MM.1S (cell line): Measurements from ENCODE around the gene HUWE1.

Source experiments
- DNase-seq: peaks from one replicate; pipeline ENCODE4 v3.0.0-alpha.2; 2015
- H2AFZ ChIP-seq: fragments of 300-600 bp; sonication (generic); 2 replicates; pipeline ENCODE4 v1.6.0; 2016; ENCODE audit warnings: antibody characterized with exemption, low read length
- H3F3A ChIP-seq: fragments of 300-600 bp; sonication (generic); 2 replicates; pipeline ENCODE4 v1.6.1; 2016; ENCODE audit warnings: mild to moderate bottlenecking, antibody characterized with exemption, low read length, moderate library complexity, mixed read lengths; ENCODE audit not compliant: insufficient read depth
- H3K27ac ChIP-seq: fragments of 300-600 bp; sonication (generic); 2 replicates; pipeline ENCODE4 v1.5.1; 2016; ENCODE audit warnings: mild to moderate bottlenecking, low read length
- H3K27me3 ChIP-seq: fragments of 300-600 bp; sonication (generic); replicated peaks from 2 replicates; pipeline ENCODE4 v1.6.0; 2016; ENCODE audit warnings: low read length; ENCODE audit not compliant: insufficient read depth
- H3K36me3 ChIP-seq: fragments of 300-600 bp; sonication (generic); replicated peaks from 2 replicates; pipeline ENCODE4 v1.6.1; 2016; ENCODE audit warnings: mild to moderate bottlenecking, low read length, mixed read lengths; ENCODE audit not compliant: insufficient read depth
- H3K4me1 ChIP-seq: fragments of 300-600 bp; sonication (generic); 2 replicates; pipeline ENCODE4 v1.6.1; 2016; ENCODE audit warnings: low read length, mixed read lengths
- H3K4me2 ChIP-seq: fragments of 300-600 bp; sonication (generic); 2 replicates; pipeline ENCODE4 v1.6.0; 2016; ENCODE audit warnings: low read depth, low read length
- H3K4me3 ChIP-seq: fragments of 300-600 bp; sonication (generic); 2 replicates; pipeline ENCODE4 v1.5.1; 2016; ENCODE audit warnings: low read length, mixed read lengths
- H3K79me2 ChIP-seq: fragments of 300-600 bp; sonication (generic); 2 replicates; pipeline ENCODE4 v1.6.1; 2016; ENCODE audit warnings: mixed run types, low read length, mixed read lengths
- H3K9ac ChIP-seq: fragments of 300-600 bp; sonication (generic); 2 replicates; pipeline ENCODE4 v1.6.1; 2016; ENCODE audit warnings: low read length, mixed read lengths
- H3K9me2 ChIP-seq: fragments of 300-600 bp; sonication (generic); replicated peaks from 2 replicates; pipeline ENCODE4 v1.6.1; 2016; ENCODE audit warnings: mild to moderate bottlenecking, low read length, mixed read lengths; ENCODE audit not compliant: insufficient read depth
- H3K9me3 ChIP-seq: fragments of 300-600 bp; sonication (generic); replicated peaks from 2 replicates; pipeline ENCODE4 v1.6.1; 2016; ENCODE audit warnings: mild to moderate bottlenecking, low read length, mixed read lengths; ENCODE audit not compliant: insufficient read depth
- H4K20me1 ChIP-seq: fragments of 300-600 bp; sonication (generic); 2 replicates; pipeline ENCODE4 v1.6.1; 2016; ENCODE audit warnings: mild to moderate bottlenecking, low read length, moderate library complexity, mixed read lengths; ENCODE audit not compliant: insufficient read depth
- CTCF ChIP-seq: fragments of 300-600 bp; sonication (generic); IDR thresholded peaks from 2 replicates; pipeline ENCODE4 v1.5.1; 2016; ENCODE audit warnings: antibody characterized with exemption, low read length, mixed read lengths
- EZH2 ChIP-seq: fragments of 300-600 bp; sonication (generic); optimal IDR thresholded peaks from 2 replicates; pipeline ENCODE3; 2017; ENCODE audit warnings: low read depth, mild to moderate bottlenecking, antibody characterized with exemption, low read length, mixed read lengths
- EZH2phosphoT487 ChIP-seq: fragments of 300-600 bp; sonication (generic); IDR thresholded peaks from 2 replicates; pipeline ENCODE4 v1.6.1; 2018; ENCODE audit warnings: antibody characterized with exemption, low read length

Gene HUWE1

GRCh38 chrX:53718073-53718472, 31.6 kb upstream of the HUWE1 start:
- no peak overlapping the region for H2AFZ ChIP-seq
- no peaks in the 10 kb centered on the region for H3K79me2 ChIP-seq
- no peak for DNase-seq
- no peak overlapping the region for H3K4me2 ChIP-seq
- H3K4me1 ChIP-seq, result peaks cover 23% of the 10 kb centered on the region
- TF ChIP-seq CTCF, result no peak
- no peak for TF ChIP-seq EZH2phosphoT487
- TF ChIP-seq EZH2, result no peak
- no peaks in the 10 kb centered on the region for H3K9me2 ChIP-seq
- no peaks in the 10 kb centered on the region for H3K27me3 ChIP-seq
- no peaks in the 10 kb centered on the region for H3K9me3 ChIP-seq
- no peak overlapping the region for H3K9ac ChIP-seq
- no peak overlapping the region for H3K4me3 ChIP-seq
- no peaks in the 10 kb centered on the region for H3F3A ChIP-seq
- H3K36me3 ChIP-seq, result no peaks in the 10 kb centered on the region
- H3K27ac ChIP-seq, result no peak overlapping the region
- no peaks in the 10 kb centered on the region for H4K20me1 ChIP-seq

- Histone ChIP-seq H3K79me2 (no peaks in the 10 kb centered on the region), H3K4me3 (no peak overlapping the region), H3K9me3 (no peaks in the 10 kb centered on the region), H3K9ac (no peak overlapping the region), H3K4me1 (peaks cover 23% of the 10 kb centered on the region), H4K20me1 (no peaks in the 10 kb centered on the region), H3F3A (no peaks in the 10 kb centered on the region), H3K9me2 (no peaks in the 10 kb centered on the region), H3K36me3 (no peaks in the 10 kb centered on the region), H3K4me2 (no peak overlapping the region), H3K27ac (no peak overlapping the region), H3K27me3 (no peaks in the 10 kb centered on the region), H2AFZ (no peak overlapping the region)
- DNase-seq, result no peak
- no peak for TF ChIP-seq CTCF
- no peak for TF ChIP-seq EZH2
- no peak for TF ChIP-seq EZH2phosphoT487
Observed at GRCh38 chrX:53717205-53717604, 30.7 kb upstream of the HUWE1 start.

- H4K20me1 ChIP-seq, result no peaks in the 10 kb centered on the region
- no peaks in the 10 kb centered on the region for H3K9me2 ChIP-seq
- no peaks in the 10 kb centered on the region for H3F3A ChIP-seq
- H3K79me2 ChIP-seq, result no peaks in the 10 kb centered on the region
- H3K9ac ChIP-seq, result no peak overlapping the region
- no peaks in the 10 kb centered on the region for H3K27me3 ChIP-seq
- peak; percentile 71 for DNase-seq
- 0 out of 2 replicates have a peak overlapping the region, but pooled peaks have one; percentile 1 for H3K4me2 ChIP-seq
- H3K4me1 ChIP-seq, result peaks cover 23% of the 10 kb centered on the region
- peak overlapping the region; percentile 16; the same call in 1 of the 2 replicates for H3K27ac ChIP-seq
- no peaks in the 10 kb centered on the region for H3K36me3 ChIP-seq
- H3K4me3 ChIP-seq, result no peak overlapping the region
- H2AFZ ChIP-seq, result 0 out of 2 replicates have a peak overlapping the region, but pooled peaks have one; percentile 27
- H3K9me3 ChIP-seq, result no peaks in the 10 kb centered on the region
- no peak for TF ChIP-seq CTCF
- no peak for TF ChIP-seq EZH2
- no peak for TF ChIP-seq EZH2phosphoT487
Observed at GRCh38 chrX:53716328-53717088, 30.0 kb upstream of the HUWE1 start.
